ENCODE measurements around the gene UBE4A.

UBE4A gene

GRCh38 chr11:118441770-118442275 is 82.4 kb downstream of the UBE4A start:
- DNase-seq: no peak

- DNase-seq: no peak
Observed at GRCh38 chr11:118442301-118442700, 82.9 kb downstream of the UBE4A start.

GRCh38 chr11:118442908-118443589 is 83.6 kb downstream of the UBE4A start:
- no peak for DNase-seq

- no peak for DNase-seq
Observed at GRCh38 chr11:118443590-118444218, 84.3 kb downstream of the UBE4A start.

GRCh38 chr11:118447423-118447822 is 88.0 kb downstream of the UBE4A start:
- DNase-seq: no peak

GRCh38 chr11:118448294-118448693 is 88.9 kb downstream of the UBE4A start:
- DNase-seq: no peak

Data from DMS79 (cell line).